Adrenal gland (tissue), 12 donors: Measurements from ENCODE around the gene TRIM58. TPM values are rescaled to one million over a fixed set of nuclear protein-coding genes. Genes with fewer than 3 reads are reported as not detected.

ENCODE experiments used
- DNase-seq, 7 donors: peaks; one replicate each; pipeline ENCODE4 v3.0.0-alpha.2; 2019 to 2020
- H3K27ac ChIP-seq, 5 donors: fragments of 200-600 bp; sonication (generic) in 4 of 5; 1 replicate in 3 of 5; 2 replicates in 2 of 5; pipeline versions ENCODE4 v1.5.1 to v1.8.0; 2016 to 2020; ENCODE audit warnings: mild to moderate bottlenecking in 1 of 5
- H3K27me3 ChIP-seq: fragments of 200-600 bp; 2 replicates; pipeline ENCODE4 v1.8.0; 2021
- H3K36me3 ChIP-seq, 2 donors: fragments of 200-600 bp; replicated peaks in 1 of 2; 1 replicate in 1 of 2; 2 replicates in 1 of 2; pipeline versions ENCODE4 v1.5.1 to v1.8.0; 2018 to 2022
- H3K4me1 ChIP-seq, 2 donors: fragments of 200-600 bp; replicated peaks in 1 of 2; 1 replicate in 1 of 2; 2 replicates in 1 of 2; pipeline versions ENCODE4 v1.5.1 to v1.8.0; 2018 to 2021
- H3K4me3 ChIP-seq, 4 donors: fragments of 200-600 bp; sonication (generic) in 3 of 4; one replicate each; pipeline ENCODE4 v1.5.1; 2016 to 2018
- H3K9me3 ChIP-seq, 3 donors: fragments of 200-600 bp; sonication (generic) in 1 of 3; replicated peaks in 1 of 3; 1 replicate in 2 of 3; 2 replicates in 1 of 3; pipeline versions ENCODE4 v1.5.1 to v1.8.0; 2016 to 2021
- POLR2A ChIP-seq, 2 donors: fragments of 450-650 bp; IDR thresholded peaks; one replicate each; pipeline ENCODE4 v1.6.1; 2017; ENCODE audit warnings: antibody characterized with exemption in 2 of 2, mild to moderate bottlenecking in 2 of 2, moderate library complexity in 1 of 2
- WGBS, 4 donors: extraction: QIAGEN DNeasy Blood & Tissue Kit in 2 of 4; methylation state at CpG; one replicate each; pipeline versions ENCODE4 v1.1.5 to v1.1.7; 2013 to 2017; 5-methylcytosine and 5-hydroxymethylcytosine counted together
- intact Hi-C, 2 donors: fragments of 100-400 bp; cut with DNase I; formaldehyde crosslinking; loops; one replicate each; pipeline versions ENCODE4 v1.14.1 to v1.15.0; 2022 to 2023
- polyA plus RNA-seq, 3 donors: library from polyadenylated mRNA; stranded (reverse); fragments of 200-250 nt in 2 of 3; fragments of 350-450 nt in 1 of 3; fragmentation: Illumina TruSeq in 1 of 3; extraction: RNeasy Lipid Tissue Mini Kit (QIAGEN cat#74804) in 1 of 3; gene quantifications; one replicate each; pipeline ENCODE4 v1.2.3, GENCODE V29; 2013 to 2014
- total RNA-seq, 9 donors: library from RNA; depleted of rRNA in 4 of 9; stranded (reverse); fragments of >200 nt in 4 of 9; fragments of 120-200 nt in 1 of 9; fragmentation: NEBNext Ultra II Directional in 1 of 9; extraction: Animal tissue kit (Norgen Biotek cat#: 25700) in 1 of 9; gene quantifications; one replicate each; pipeline versions ENCODE4 v1.1.0 to v1.2.4, GENCODE V29; 2013 to 2023
- TF ChIP-seq, protein P1 (sequence below), 6 experiments: fragments of 450-650 bp in 4 of 6; fragments of 200-600 bp in 2 of 6; sonication (generic) in 1 of 6; IDR thresholded peaks; 1 replicate in 5 of 6; 2 replicates in 1 of 6; pipeline versions ENCODE4 v1.5.1 to v1.8.0; 2016 to 2021; ENCODE audit warnings: antibody characterized with exemption in 6 of 6, mild to moderate bottlenecking in 2 of 6, moderate library complexity in 1 of 6
- donor health status: healthy with polysubstance abuse.
- donor health status: Bipolar disorder and iron deficiency.
- donor health status: DM: yes; HTN: yes; CAD: no.
- donor health status: DM: no; HTN: no; CAD: no.
- donor health status: DM: no; HTN: no; CAD: no.
- donor health status: DM: yes; HTN: yes; CAD: no.

TRIM58 gene
- total and polyA plus RNA-seq, 12 donors = 0.08 to 8.0 (median 0.53) TPM; not detected in 1

DNA sequence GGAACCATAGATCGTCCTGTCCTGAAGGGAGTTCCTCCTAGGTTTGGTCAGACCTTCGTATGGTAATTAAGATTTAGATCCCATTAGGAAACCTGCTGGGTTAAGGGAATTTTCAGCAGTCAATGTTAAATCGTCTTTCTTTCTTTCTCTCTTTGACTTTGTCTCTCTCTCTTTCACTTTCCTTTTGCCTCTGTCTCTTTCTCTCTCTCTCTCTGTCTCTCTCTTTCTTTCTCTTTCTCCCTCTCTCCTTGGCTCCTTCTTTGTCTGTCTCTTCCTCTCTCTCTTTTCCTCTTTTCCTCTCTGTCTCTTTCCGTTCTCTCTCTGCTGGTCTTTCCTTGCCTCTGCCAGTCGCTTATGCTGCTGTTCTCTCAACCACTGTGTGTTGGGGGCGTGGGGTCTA, 47.1 kb downstream of the TRIM58 start:
- intact Hi-C loops = no loop called here
- TF ChIP-seq, protein P1, sequence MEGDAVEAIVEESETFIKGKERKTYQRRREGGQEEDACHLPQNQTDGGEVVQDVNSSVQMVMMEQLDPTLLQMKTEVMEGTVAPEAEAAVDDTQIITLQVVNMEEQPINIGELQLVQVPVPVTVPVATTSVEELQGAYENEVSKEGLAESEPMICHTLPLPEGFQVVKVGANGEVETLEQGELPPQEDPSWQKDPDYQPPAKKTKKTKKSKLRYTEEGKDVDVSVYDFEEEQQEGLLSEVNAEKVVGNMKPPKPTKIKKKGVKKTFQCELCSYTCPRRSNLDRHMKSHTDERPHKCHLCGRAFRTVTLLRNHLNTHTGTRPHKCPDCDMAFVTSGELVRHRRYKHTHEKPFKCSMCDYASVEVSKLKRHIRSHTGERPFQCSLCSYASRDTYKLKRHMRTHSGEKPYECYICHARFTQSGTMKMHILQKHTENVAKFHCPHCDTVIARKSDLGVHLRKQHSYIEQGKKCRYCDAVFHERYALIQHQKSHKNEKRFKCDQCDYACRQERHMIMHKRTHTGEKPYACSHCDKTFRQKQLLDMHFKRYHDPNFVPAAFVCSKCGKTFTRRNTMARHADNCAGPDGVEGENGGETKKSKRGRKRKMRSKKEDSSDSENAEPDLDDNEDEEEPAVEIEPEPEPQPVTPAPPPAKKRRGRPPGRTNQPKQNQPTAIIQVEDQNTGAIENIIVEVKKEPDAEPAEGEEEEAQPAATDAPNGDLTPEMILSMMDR (IDR thresholded peaks at IDR 0.05) = no peak
- no peak for TF ChIP-seq POLR2A (IDR thresholded peaks at IDR 0.05)
- Histone ChIP-seq H3K9me3 (no peaks in the 10 kb centered on the region), H3K27ac (no peak overlapping the region), H3K4me3 (no peak overlapping the region), H3K27me3 (no peaks in the 10 kb centered on the region), H3K36me3 (no peaks in the 10 kb centered on the region), H3K4me1 (no peaks in the 10 kb centered on the region)
- no peak for DNase-seq
- 77 to 83% (median 81%) methylated on average over 6 of the region's 6 CpGs for WGBS, 4 donors

DNA sequence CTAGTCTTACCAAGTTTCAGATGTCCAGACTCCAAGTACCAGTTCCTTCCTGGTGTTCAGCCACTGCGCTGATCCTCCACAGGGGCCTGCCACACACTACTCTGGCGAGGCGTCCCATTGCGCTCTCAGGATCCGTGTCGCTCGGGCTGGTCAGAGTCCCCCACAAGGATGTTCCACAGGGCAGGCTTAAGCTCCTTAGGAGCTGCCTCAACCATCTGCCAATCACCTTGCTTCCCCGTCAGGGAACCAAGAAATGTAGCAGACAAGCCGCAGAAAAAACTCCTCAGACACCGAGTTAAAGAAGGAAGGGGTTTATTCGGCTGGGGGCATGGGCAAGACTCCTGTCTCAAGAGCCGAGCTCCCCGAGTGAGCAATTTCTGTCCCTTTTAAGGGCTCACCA, 48.2 kb downstream of the TRIM58 start:
- 77 to 95% (median 87%) methylated on average over 13 of the region's 13 CpGs for WGBS, 4 donors
- H3K36me3 ChIP-seq = no peaks in the 10 kb centered on the region

DNA sequence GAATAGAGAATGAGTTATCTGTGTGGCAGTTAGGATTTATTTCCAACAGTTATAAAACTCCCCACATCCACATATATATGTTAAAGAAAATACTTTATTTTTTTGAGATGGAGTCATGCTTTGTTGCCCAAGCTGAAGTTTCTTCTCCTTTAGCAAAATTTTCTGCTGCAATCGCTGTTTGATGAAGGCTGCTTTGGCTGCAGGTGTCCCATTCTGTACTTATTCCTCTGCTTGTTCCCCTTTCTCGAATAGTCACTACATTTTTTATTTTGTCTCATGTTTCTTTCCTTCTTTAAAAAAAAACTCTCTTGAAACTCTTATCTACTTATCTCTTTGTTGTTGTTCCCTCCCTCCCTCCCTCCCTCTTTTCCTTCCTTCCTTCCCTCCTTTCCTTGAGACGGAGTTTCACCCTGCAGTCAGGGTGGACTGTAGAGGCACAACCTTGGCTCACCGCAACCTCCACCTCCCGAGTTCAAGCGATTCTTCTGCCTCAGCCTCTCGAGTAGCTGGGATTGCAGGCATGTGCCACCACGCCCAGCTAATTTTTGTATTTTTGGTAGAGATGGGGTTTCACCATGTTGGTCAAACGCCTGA, 49.0 kb downstream of the TRIM58 start:
- intact Hi-C loops = no loop called here
- H3K27ac ChIP-seq = peak overlapping the region in 1 of 5 donors; percentile 26
- 59 to 67% (median 62%) methylated on average over 9 of the region's 9 CpGs for WGBS, 4 donors

More for the DNA sequence above, 48.2 kb downstream of the TRIM58 start:
- intact Hi-C loops = no loop called here
- H3K27me3 ChIP-seq = no peaks in the 10 kb centered on the region
- DNase-seq = no peak
- TF ChIP-seq, protein P1 (IDR thresholded peaks at IDR 0.05) = no peak
- no peak for TF ChIP-seq POLR2A (IDR thresholded peaks at IDR 0.05)
- no peak overlapping the region for H3K27ac ChIP-seq
- H3K9me3 ChIP-seq = no peaks in the 10 kb centered on the region
- no peaks in the 10 kb centered on the region for H3K4me1 ChIP-seq
- H3K4me3 ChIP-seq = no peak overlapping the region

DNA sequence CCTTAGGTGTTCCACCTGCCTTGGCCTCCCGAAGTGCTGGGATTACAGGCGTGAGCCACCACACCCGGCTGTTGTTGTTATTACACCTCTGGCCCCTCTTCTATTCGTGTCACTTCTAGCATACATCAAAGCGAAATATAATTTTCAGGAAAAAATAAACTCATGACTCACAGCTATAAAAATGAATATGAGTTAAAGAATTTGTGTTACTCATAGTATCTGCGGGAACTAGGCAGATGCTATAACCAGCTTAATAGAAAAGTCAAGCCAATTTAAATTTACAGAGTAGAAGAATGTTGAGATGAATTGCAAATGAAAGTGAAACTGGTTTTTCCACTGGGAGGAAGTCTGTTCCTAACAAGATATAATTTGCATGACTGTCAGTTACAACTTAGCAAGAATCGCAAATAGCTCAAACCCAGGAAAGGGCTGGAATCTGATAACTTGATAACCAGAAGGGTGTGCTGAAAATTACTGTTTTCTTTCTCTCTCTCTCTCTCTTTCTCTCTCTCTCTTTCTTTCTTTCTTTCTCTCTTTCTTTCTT, 49.6 kb downstream of the TRIM58 start:
- H3K27me3 ChIP-seq = no peaks in the 10 kb centered on the region
- H3K4me3 ChIP-seq = peak overlapping the region in 1 of 4 donors; percentile 35
- H3K4me1 ChIP-seq = no peaks in the 10 kb centered on the region
- peak overlapping the region in 1 of 5 donors; percentile 26 for H3K27ac ChIP-seq
- H3K36me3 ChIP-seq = no peaks in the 10 kb centered on the region
- intact Hi-C loops = no loop called here
- no peak for TF ChIP-seq POLR2A (IDR thresholded peaks at IDR 0.05)
- TF ChIP-seq, protein P1 (IDR thresholded peaks at IDR 0.05) = no peak
- WGBS, 4 donors = 27 to 39% (median 32%) methylated on average over 7 of the region's 7 CpGs
- no peaks in the 10 kb centered on the region for H3K9me3 ChIP-seq
- DNase-seq = no peak

More for the DNA sequence above, 49.0 kb downstream of the TRIM58 start:
- H3K9me3 ChIP-seq = no peaks in the 10 kb centered on the region
- no peaks in the 10 kb centered on the region for H3K36me3 ChIP-seq
- no peak for DNase-seq
- peak overlapping the region in 1 of 4 donors; percentile 35 for H3K4me3 ChIP-seq
- H3K27me3 ChIP-seq = no peaks in the 10 kb centered on the region
- H3K4me1 ChIP-seq = no peaks in the 10 kb centered on the region
- TF ChIP-seq POLR2A (IDR thresholded peaks at IDR 0.05) = no peak
- TF ChIP-seq, protein P1 (IDR thresholded peaks at IDR 0.05) = no peak
